NCI-H2171 treated with DMSO at 0.1 percent for 48 hours (cell line): ENCODE results near the gene SERPINA5.

Source experiments
- DNase-seq: peaks from one replicate; lab custom pipeline; 2025; lab: John Stamatoyannopoulos, UW

The SERPINA5 gene, protein sequence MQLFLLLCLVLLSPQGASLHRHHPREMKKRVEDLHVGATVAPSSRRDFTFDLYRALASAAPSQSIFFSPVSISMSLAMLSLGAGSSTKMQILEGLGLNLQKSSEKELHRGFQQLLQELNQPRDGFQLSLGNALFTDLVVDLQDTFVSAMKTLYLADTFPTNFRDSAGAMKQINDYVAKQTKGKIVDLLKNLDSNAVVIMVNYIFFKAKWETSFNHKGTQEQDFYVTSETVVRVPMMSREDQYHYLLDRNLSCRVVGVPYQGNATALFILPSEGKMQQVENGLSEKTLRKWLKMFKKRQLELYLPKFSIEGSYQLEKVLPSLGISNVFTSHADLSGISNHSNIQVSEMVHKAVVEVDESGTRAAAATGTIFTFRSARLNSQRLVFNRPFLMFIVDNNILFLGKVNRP

GRCh38 chr14:94581127-94581999 lies at the start of gene SERPINA5:
TSS of gene SERPINA5 (plus strand) at chr14:94581426. CDS start at chr14:94587363, 5,937 bp downstream.
- no peak for DNase-seq

DNA sequence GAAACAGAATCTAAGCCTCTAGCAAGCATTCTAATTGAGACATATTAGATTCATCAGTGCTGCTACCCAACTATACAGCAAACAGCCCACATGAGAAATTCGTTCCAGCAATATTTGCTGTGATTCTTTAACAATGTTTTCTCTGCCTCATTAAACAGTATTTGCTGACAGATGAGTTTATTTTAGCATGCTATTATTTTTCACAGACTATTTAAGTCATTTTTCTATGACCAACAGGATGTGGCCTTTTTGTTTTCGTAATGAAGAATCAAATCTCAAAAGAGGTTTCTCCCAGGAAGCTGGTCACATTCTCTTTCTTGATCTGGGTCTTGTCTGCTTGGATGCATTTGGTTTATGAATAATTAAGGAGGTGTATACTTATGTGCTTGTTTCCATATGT lies 48.8 kb upstream of the SERPINA5 start:
- DNase-seq: no peak

DNA sequence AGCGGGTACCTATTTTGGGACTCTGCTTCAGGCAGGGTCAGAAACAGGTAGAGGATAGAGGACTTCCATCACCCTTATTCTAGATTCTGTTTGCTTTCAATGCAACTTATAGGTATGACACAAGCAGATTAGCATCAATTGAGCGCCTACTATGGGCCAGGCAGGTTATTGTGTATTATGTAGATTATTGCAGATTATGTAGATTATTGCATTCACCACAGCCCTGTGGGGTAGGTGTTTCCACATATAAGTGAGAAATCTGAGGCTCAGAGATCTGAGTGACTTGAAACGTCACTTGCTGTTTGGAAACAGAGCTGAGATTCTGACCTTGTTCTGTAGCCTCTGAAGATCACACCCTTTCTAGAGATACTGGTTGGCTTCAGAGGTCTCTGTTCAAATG lies 45.7 kb upstream of the SERPINA5 start:
- DNase-seq: no peak

DNA sequence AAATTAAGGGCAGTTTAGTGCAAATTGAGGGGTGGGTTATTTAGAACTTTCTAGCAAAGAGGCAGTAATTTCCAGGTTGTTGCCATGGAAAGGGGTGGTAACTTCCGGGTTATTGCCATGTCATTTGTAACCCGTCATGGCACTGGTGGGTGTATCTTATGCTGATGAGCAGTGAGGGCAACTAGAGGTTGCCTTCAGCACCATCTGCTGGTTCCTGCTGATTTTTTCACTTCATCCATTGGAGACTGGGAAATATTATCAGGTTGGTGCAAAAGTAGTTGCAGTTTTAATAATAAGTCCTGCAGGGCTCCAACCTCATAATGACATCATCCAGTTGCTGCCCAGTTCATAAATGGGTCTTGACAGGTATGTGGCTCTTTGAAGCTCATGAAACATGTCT lies 44.4 kb upstream of the SERPINA5 start:
- no peak for DNase-seq

DNA sequence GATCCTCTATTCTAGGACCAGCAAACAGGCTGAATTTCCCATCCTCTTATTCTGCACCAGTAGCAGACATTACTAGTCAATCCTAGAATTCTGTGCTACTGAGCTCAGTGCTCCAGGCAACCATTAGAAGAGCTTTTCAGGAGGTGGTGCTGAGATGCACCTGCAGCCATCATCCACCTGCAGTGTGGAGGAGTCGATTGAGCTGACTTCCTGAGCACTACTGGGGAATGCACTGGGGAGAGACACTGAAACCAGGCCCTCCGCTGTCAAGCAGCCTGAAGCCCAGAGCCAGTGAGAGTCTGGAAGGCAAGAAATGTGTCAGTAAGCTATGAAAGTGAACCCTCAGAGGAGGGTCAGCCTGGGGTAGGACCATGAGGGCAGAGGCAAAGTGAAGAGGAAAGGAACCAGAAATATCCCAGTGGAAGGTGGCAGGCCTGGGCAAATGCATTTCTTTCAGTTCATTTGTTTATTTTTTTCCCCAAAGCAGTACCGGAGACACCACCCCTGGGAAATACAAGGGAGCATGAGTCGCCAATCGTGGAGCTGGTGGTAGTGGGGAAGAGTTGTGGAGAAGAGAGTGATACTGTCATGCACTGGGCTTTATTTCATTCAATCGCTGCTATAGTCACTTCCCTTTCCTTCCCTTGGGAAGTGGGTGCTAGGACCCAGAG lies 43.0 kb upstream of the SERPINA5 start:
- no peak for DNase-seq

- no peak for DNase-seq
These were observed 42.0 kb upstream of the SERPINA5 start for GRCh38 chr14:94539181-94539580.

GRCh38 chr14:94540031-94540794 lies 41.0 kb upstream of the SERPINA5 start:
- no peak for DNase-seq

- no peak for DNase-seq
These were observed 39.8 kb upstream of the SERPINA5 start for GRCh38 chr14:94541234-94541975.

- no peak for DNase-seq
These were observed 39.0 kb upstream of the SERPINA5 start for GRCh38 chr14:94542111-94542810.

DNA sequence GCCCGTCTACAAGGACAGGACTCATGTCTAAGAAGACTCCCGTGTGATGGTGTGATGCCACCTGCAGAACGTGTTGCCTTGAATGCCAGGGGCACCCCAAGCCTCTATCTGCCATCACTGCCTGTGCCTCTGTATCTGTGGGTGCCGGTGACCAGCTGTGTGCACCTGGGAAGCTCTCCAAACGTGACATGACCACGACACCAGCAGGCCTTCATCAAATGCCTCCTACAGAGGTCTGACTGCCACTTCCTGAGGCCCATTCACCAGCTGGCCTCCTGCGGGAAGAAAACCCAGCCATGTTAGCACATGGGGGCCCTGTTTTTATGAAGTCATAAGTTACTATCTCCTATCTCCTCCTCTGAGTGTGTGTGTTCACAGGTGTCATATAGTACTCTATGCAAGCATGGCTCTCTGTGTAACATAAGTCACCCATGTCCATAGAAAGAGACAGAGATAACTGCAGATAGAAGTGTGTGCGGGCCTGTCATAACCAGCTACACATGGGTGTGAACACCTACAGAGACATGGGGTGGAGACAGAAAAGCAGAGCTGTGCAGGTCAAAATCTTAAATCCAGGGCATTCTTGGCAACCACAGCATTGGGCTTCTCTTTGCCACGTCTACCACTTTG lies 38.3 kb upstream of the SERPINA5 start:
- no peak for DNase-seq

DNA sequence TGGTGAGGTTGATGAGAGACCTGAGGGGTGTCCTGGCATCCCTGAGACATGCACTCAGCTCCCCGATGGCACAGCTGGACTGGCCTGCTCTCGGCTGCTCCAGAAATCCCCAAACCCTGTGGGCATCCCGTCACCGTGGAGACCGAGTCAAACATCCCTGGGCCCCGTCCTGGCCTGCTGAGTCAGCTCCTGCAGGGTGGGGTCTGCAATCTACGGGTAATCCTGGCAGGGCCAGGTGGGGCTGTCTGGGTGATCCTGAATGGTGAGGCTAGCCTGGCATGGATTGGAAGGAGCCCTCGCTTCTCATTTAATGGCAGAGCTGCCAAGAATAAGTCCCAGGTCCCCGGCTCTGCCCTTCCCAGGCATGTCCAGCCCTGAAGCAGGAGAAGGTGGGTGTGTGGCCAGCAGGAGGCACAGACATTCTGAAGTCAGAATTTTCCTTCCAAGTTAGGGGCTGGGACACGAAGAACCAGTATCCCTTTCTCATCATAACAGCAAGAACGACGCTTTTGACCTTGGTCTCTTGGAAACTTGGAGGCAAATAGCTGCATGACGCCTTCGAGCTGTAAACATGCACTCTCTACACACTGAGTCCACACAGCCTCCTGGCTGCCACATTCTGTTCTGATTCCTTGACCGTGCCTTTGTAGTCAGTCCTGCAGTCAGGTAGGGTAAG lies 37.6 kb upstream of the SERPINA5 start:
- no peak for DNase-seq

- DNase-seq: no peak
These were observed 36.5 kb upstream of the SERPINA5 start for GRCh38 chr14:94544726-94545125.

- DNase-seq: no peak
These were observed 35.9 kb upstream of the SERPINA5 start for GRCh38 chr14:94545131-94545841.

GRCh38 chr14:94547151-94547680 lies 34.0 kb upstream of the SERPINA5 start:
- no peak for DNase-seq

DNA sequence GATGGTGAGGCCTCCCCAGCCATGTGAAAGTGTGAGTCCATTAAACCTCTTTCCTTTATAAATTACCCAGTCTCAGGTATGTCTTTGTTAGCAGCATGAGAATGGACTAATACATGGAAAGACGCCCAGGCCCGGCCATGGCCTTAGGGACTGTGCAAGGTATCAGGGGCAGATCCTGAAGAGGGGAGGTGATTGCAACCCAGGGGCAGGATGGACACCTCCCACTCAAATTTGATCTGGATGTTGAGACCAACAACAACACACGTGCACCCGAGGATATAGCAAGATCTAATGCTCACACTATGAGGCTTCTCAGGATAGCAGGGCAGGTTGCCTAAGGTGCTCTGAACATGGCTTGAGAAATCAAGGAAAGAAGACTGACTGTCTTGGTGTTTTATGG lies 33.5 kb upstream of the SERPINA5 start:
- DNase-seq: no peak

GRCh38 chr14:94548131-94548998 lies 32.9 kb upstream of the SERPINA5 start:
- no peak for DNase-seq
